A549 treated with Mapracorat at 1 μM for 4 hours (cell line): ENCODE measurements around the gene CCDC158. TPM values are rescaled to one million over a fixed set of nuclear protein-coding genes. Genes with fewer than 3 reads are reported as not detected.

ENCODE experiments used
- total RNA-seq: library from RNA; stranded (reverse); fragments of 200-300 nt; extraction: Qiagen RNA extraction; gene quantifications from 5 replicates; pipeline ENCODE4 v1.2.3, GENCODE V29; 2022

The CCDC158 gene
- total RNA-seq = 0.06 TPM in 1 of 5 replicates, not detected in the others

DNA sequence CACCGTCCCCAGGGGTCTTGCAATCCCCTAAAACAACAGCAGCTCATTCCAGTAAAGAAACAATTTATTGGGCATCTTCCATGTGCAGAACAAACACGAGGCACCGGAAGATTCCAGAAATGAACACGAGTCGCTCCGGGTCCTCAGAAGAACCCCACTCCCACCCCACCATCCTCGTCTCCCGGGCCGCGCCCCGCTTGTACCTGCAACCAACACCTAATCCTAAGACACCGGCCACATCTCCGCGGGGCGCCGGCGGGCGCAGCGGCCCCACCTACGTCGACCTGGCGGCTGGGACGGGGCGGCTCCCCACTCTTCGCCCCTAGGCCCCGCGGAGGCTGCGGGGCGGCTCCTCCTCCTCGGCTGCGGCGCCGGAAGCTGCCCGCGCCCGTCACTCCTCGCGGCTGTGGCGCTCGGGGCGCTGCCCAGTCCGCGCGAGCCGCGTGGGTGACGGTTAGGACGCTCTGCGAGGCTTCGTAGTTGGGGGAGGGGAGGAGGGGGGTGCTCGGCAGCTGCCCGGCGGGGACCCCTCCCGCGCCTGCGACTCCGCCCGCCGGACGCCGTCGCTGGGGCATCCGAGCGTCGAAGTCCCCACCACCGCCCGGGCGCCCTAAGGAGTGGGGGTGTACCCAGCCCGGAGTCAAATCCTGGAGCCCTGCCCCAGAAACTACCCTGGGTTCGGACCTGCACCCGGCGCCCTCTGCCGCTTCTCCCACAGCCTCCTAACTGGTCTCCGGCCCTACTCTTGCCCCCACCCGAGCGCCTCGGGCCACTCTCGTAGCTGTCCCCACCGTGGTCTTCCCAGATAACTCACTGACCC, at the start of gene CCDC158:
CCDC158 (minus strand) TSS at position 380 of the 820 bp plus-strand sequence. CDS start 17,934 bp downstream, outside the sequence.

DNA sequence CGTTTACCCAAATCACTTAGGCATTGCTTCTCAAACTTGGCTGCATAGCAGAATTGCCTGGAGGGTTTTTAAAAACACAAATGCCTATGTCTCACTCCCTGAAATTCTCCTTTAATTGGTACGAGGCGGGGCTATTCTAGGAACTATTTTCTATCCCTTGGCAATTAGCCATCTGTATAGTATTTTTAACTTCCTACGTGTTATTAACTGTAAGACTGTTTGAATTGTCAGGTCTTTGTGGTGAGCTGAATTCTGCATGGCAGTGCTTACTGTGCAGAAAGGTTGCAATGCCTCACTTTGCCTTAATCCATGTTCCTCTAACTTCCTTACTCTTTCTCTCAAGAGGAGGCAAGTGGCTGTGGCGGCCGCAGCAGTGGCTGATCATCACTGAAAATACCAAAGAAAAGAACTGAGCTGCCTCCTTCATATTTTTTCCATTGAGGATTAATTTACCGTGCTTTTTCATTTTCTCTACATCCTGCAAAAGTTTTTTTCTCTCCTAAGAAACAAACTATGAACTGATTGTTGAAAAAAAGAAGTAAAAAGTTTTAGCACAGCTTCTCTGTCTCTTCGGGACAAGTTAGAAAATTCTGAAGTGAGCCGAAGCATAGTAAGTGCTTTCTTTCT, 14.1 kb upstream of the CCDC158 start, which contains the start of gene SHROOM3:
SHROOM3 (plus strand) TSS at position 329 of the 627 bp plus-strand sequence. CDS start 824 bp downstream, outside the sequence.

DNA sequence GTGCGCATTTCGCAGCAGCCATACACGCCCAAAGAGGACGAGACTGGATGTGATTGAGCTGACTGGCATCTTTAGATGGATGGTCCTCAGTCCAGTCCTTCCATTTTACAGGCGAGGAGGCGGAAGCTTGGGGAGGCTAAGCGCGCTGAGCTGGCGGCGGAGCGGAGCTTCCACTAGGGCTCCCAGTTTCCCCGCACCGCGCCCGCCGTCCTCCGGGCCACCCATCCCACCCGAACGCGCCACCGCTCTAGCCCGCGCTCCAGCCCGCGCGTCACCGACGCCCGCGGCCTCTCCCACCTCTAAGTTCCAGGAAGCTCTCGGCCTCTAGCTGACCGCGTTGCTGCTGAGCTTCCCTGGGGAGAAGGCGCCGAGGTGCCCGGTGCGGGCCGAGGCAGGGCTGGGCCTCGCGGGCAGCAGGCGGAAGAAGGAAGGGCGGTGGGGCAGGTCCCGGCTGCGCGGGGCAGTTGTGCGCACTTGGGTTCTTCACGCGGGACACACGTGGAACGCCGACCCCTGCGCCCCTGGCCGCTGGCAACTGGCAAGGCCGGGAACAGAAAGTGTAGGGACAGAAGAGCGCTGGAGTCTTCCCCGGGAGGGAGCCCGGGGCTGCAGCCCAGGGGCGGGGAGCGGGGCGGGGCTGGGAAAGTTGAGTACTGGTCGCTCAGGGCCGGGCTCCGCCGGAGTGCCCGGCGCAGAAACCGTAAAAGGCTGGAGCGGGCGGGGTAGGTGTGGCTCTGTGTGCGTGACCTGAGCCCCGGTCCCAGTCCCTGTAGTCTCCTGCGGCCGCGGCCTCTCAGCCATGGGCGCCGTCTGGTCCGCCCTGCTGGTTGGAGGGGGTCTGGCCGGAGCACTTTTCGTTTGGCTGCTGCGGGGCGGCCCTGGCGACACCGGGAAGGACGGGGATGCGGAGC, 114.7 kb downstream of the CCDC158 start, which contains the start of gene STBD1:
STBD1 (plus strand) TSS at position 763 of the 911 bp plus-strand sequence; CDS start at position 800, 37 bp downstream.

Other genes with a start within 250 kb of the CCDC158 start
- gene SCARB2, start 207.3 kb downstream of the CCDC158 start, total RNA-seq = 42.0 to 53.9 TPM (median 51.7 TPM) in 5 replicates
- 0.06 to 0.16 TPM (median 0.07 TPM) in 3 of 5 replicates, not detected in the others for gene FAM47E, start 169.4 kb downstream of the CCDC158 start, total RNA-seq
- gene STBD1, start 114.4 kb downstream of the CCDC158 start, total RNA-seq = 10.4 to 12.7 TPM (median 10.7 TPM) in 5 replicates
- gene SHROOM3, start 14.1 kb upstream of the CCDC158 start, total RNA-seq = 8.9 to 15.6 TPM (median 12.5 TPM) in 5 replicates